HepG2 (cell line): ENCODE measurements around the gene TTLL6. TPM values are rescaled to one million over a fixed set of nuclear protein-coding genes. Genes with fewer than 3 reads are reported as not detected.

ENCODE experiments used
- ATF6 ChIP-seq: sonication (generic); formaldehyde crosslinking; conservative IDR thresholded peaks from 2 replicates; pipeline ENCODE4 v1.4.0; 2020; ENCODE audit warnings: missing genetic modification reagents
- BRCA1 ChIP-seq: sonication (generic); formaldehyde crosslinking; IDR thresholded peaks from 2 replicates; pipeline ENCODE4 v1.4.0; 2020; ENCODE audit warnings: missing genetic modification reagents
- DNMT1 ChIP-seq: sonication (generic); formaldehyde crosslinking; IDR thresholded peaks from 2 replicates; pipeline ENCODE4 v1.5.1; 2020; ENCODE audit warnings: mild to moderate bottlenecking, missing genetic modification reagents
- DZIP1 ChIP-seq: sonication (generic); formaldehyde crosslinking; IDR thresholded peaks from 2 replicates; pipeline ENCODE4 v1.5.0; 2020; ENCODE audit warnings: mild to moderate bottlenecking, missing genetic modification reagents
- GABPA ChIP-seq, 2 experiments: IDR thresholded peaks; 2 replicates each; pipeline ENCODE4 v1.6.1; 2011 to 2016; ENCODE audit warnings: low read depth in 2 of 2, low read length in 1 of 2, missing biosample characterization in 1 of 2, missing genetic modification characterization in 1 of 2
- JDP2 ChIP-seq: sonication (generic); formaldehyde crosslinking; IDR thresholded peaks from 2 replicates; pipeline ENCODE4 v1.8.1; 2022; ENCODE audit warnings: missing genetic modification reagents, borderline replicate concordance
- KAT7 ChIP-seq: IDR thresholded peaks from 2 replicates; pipeline ENCODE4 v1.6.1; 2018; ENCODE audit warnings: borderline replicate concordance, missing compliant biosample characterization
- KLF9 ChIP-seq: IDR thresholded peaks from 2 replicates; pipeline ENCODE4 v1.6.1; 2016; ENCODE audit warnings: low read depth
- MED1 ChIP-seq: sonication (generic); formaldehyde crosslinking; IDR thresholded peaks from 2 replicates; pipeline ENCODE4 v1.4.0; 2020; ENCODE audit warnings: missing genetic modification reagents
- NCOA1 ChIP-seq: sonication (generic); formaldehyde crosslinking; IDR thresholded peaks from 2 replicates; pipeline ENCODE4 v1.9.0; 2021; ENCODE audit warnings: missing genetic modification reagents
- PPARG ChIP-seq: conservative IDR thresholded peaks from 2 replicates; pipeline ENCODE4 v1.6.1; 2016; ENCODE audit warnings: missing biosample characterization, missing genetic modification reagents
- REL ChIP-seq: sonication (generic); formaldehyde crosslinking; conservative IDR thresholded peaks from 2 replicates; pipeline ENCODE4 v1.8.0; 2022; ENCODE audit warnings: mild to moderate bottlenecking, missing genetic modification reagents, moderate library complexity
- RFX1 ChIP-seq: fragments of 450-650 bp; IDR thresholded peaks from 2 replicates; pipeline ENCODE4 v1.6.1; 2017
- SOX13 ChIP-seq, 3 experiments: fragments of 450-650 bp in 1 of 3; sonication (generic) in 1 of 3; formaldehyde crosslinking in 1 of 3; IDR thresholded peaks in 2 of 3; conservative IDR thresholded peaks in 1 of 3; 2 replicates each; pipeline versions ENCODE4 v1.5.0 to v1.6.1; 2016 to 2020; ENCODE audit warnings: antibody characterized with exemption in 1 of 3, mild to moderate bottlenecking in 1 of 3, missing compliant biosample characterization in 1 of 3, missing genetic modification reagents in 1 of 3, moderate library complexity in 1 of 3
- SP2 ChIP-seq: sonication (generic); formaldehyde crosslinking; IDR thresholded peaks from 2 replicates; pipeline ENCODE4 v1.5.1; 2020; ENCODE audit warnings: mild to moderate bottlenecking, missing genetic modification reagents
- SUZ12 ChIP-seq: fragments of 150-350 bp; IDR thresholded peaks from 2 replicates; pipeline ENCODE4 v1.6.1; 2014; ENCODE audit warnings: low read depth, low read length
- SYNCRIP ChIP-seq: fragments of 200-400 bp; formaldehyde crosslinking; IDR thresholded peaks from 2 replicates; pipeline ENCODE4 v1.6.1; 2018; ENCODE audit warnings: mild to moderate bottlenecking, low read depth, low read length; ENCODE audit not compliant: insufficient read depth
- WIZ ChIP-seq: sonication (generic); formaldehyde crosslinking; IDR thresholded peaks from 2 replicates; pipeline ENCODE4 v1.5.1; 2020; ENCODE audit warnings: mild to moderate bottlenecking, missing genetic modification reagents
- ZC3H4 ChIP-seq: sonication (generic); formaldehyde crosslinking; IDR thresholded peaks from 2 replicates; pipeline ENCODE4 v1.4.0; 2020; ENCODE audit warnings: missing genetic modification reagents, borderline replicate concordance
- ZNF160 ChIP-seq: sonication (generic); formaldehyde crosslinking; IDR thresholded peaks from 2 replicates; pipeline ENCODE4 v1.8.0; 2022; ENCODE audit warnings: mild to moderate bottlenecking, inconsistent platforms, missing genetic modification reagents
- ZNF530 ChIP-seq: sonication (generic); formaldehyde crosslinking; IDR thresholded peaks from 2 replicates; pipeline ENCODE4 v1.5.0; 2020; ENCODE audit warnings: low read depth, mild to moderate bottlenecking, missing genetic modification reagents
- ZNF704 ChIP-seq: sonication (generic); formaldehyde crosslinking; IDR thresholded peaks from 2 replicates; pipeline ENCODE4 v1.8.1; 2023; ENCODE audit warnings: mild to moderate bottlenecking, inconsistent platforms, moderate library complexity, missing genetic modification reagents, borderline replicate concordance
- ZNF773 ChIP-seq: sonication (generic); formaldehyde crosslinking; IDR thresholded peaks from 2 replicates; pipeline ENCODE4 v1.4.0; 2020; ENCODE audit warnings: missing genetic modification reagents, borderline replicate concordance
- polyA plus RNA-seq, 8 experiments: library from polyadenylated mRNA; depleted of rRNA in 3 of 8; stranded (reverse) in 7 of 8; unstranded in 1 of 8; fragments of >200 nt; fragmentation: Illumina TruSeq in 4 of 8; extraction: Trizol in 4 of 8; gene quantifications; 2 replicates each; pipeline versions ENCODE4 v1.2.1 to v1.2.3, GENCODE V29; 2011 to 2016; ENCODE audit warnings: low read depth in 4 of 8, missing spikeins in 1 of 8, mixed read lengths in 1 of 8; ENCODE audit not compliant: insufficient read depth in 1 of 8
- total RNA-seq, 5 experiments: library from RNA; depleted of rRNA; stranded (reverse); fragments of >200 nt; fragmentation: Illumina TruSeq; extraction: Trizol; gene quantifications; 2 replicates each; pipeline ENCODE4 v1.2.3, GENCODE V29; 2016; ENCODE audit warnings: low read depth in 1 of 5

The TTLL6 gene
- total and polyA plus RNA-seq, 2 of the 13 experiments (the other 11 are each of a cell fraction or from before 2014, with no cell fraction given), result 0.04 to 0.08 TPM

- TF ChIP-seq SUZ12 (no peak), MED1 (CRISPR knock-in tag) (peak; percentile 64), KAT7 (CRISPR knock-in tag) (no peak), ZNF704 (CRISPR knock-in tag) (no peak; the same call in 1 of the 2 replicates), BRCA1 (no peak), ZC3H4 (CRISPR knock-in tag) (0 out of 2 replicates have a peak, but pooled peaks have one; percentile 56), NCOA1 (no peak), SP2 (no peak), SYNCRIP (no peak), ATF6 (CRISPR knock-in tag) (0 out of 2 replicates have a peak, but pooled peaks have one; percentile 44), PPARG (peak; percentile 67; the same call in 1 of the 2 replicates), WIZ (peak; percentile 27; the same call in 1 of the 2 replicates), DNMT1 (no peak), GABPA (IDR thresholded peaks at IDR 0.05; ENCODE audit: low read depth, low read length) (no peak), GABPA (CRISPR knock-in tag; IDR thresholded peaks at IDR 0.05; ENCODE audit: low read depth) (no peak), ZNF160 (CRISPR knock-in tag) (no peak), DZIP1 (no peak), KLF9 (CRISPR knock-in tag) (peak; percentile 51; the same call in 1 of the 2 replicates), RFX1 (peak; percentile 61; the same call in 1 of the 2 replicates), REL (CRISPR knock-in tag) (no peak), ZNF773 (CRISPR knock-in tag) (no peak), JDP2 (CRISPR knock-in tag) (no peak), ZNF530 (CRISPR knock-in tag) (no peak), SOX13 (IDR thresholded peaks at IDR 0.05) (peak; percentile 52), SOX13 (CRISPR knock-in tag; conservative IDR thresholded peaks at IDR 0.05 in 1 of 2, IDR thresholded peaks at IDR 0.05 in 1 of 2) (peak in 1 of 2 experiments; percentile 59; a peak in 1 of 4 replicates)
Observed at GRCh38 chr17:48795444-48796162, 21.4 kb downstream of the TTLL6 start (continued).
